ENCODE data around the gene SPRR4.

SPRR4 gene, protein sequence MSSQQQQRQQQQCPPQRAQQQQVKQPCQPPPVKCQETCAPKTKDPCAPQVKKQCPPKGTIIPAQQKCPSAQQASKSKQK

GRCh38 chr1:152970495-152970894, at the start of gene SPRR4:
Gene SPRR4, plus strand, starts transcription at chr1:152970648. Its CDS starts 1,243 bp downstream, at chr1:152971891.
- no peaks in the 10 kb centered on the region for H3K4me1 ChIP-seq (ENCODE audit: control insufficient read depth, insufficient read depth, low read length)
- DNase-seq (ENCODE audit: low read depth) = no peak
- H3K36me3 ChIP-seq (ENCODE audit: control insufficient read depth, insufficient read depth, low read length, severe bottlenecking) = no peaks in the 10 kb centered on the region
- H3K4me3 ChIP-seq (ENCODE audit: low read length) = no peak within 1 kb of the TSS
- no peak within 1 kb of the TSS for H3K9ac ChIP-seq (ENCODE audit: low read length)
- H3K27me3 ChIP-seq (replicated peaks; ENCODE audit: control insufficient read depth, insufficient read depth, low read length) = peaks cover 9% of the 10 kb centered on the region
- no peaks in the 10 kb centered on the region for H3K9me3 ChIP-seq (ENCODE audit: control insufficient read depth, low read length)

- H3K9ac ChIP-seq (ENCODE audit: low read length) = no peak overlapping the region
- DNase-seq (ENCODE audit: low read depth) = no peak
- H3K36me3 ChIP-seq (ENCODE audit: control insufficient read depth, insufficient read depth, low read length, severe bottlenecking) = no peaks in the 10 kb centered on the region
- H3K4me1 ChIP-seq (ENCODE audit: control insufficient read depth, insufficient read depth, low read length) = no peaks in the 10 kb centered on the region
- no peaks in the 10 kb centered on the region for H3K27me3 ChIP-seq (replicated peaks; ENCODE audit: control insufficient read depth, insufficient read depth, low read length)
- no peak overlapping the region for H3K4me3 ChIP-seq (ENCODE audit: low read length)
- no peaks in the 10 kb centered on the region for H3K9me3 ChIP-seq (ENCODE audit: control insufficient read depth, low read length)
These were observed 46.3 kb upstream of the SPRR4 start for GRCh38 chr1:152924191-152924590.

GRCh38 chr1:152926091-152926490, 44.4 kb upstream of the SPRR4 start:
- Histone ChIP-seq H3K4me1 (ENCODE audit: control insufficient read depth, insufficient read depth, low read length) (no peaks in the 10 kb centered on the region), H3K27me3 (replicated peaks; ENCODE audit: control insufficient read depth, insufficient read depth, low read length) (no peaks in the 10 kb centered on the region), H3K4me3 (ENCODE audit: low read length) (no peak overlapping the region), H3K9me3 (ENCODE audit: control insufficient read depth, low read length) (no peaks in the 10 kb centered on the region), H3K9ac (ENCODE audit: low read length) (no peak overlapping the region), H3K36me3 (ENCODE audit: control insufficient read depth, insufficient read depth, low read length, severe bottlenecking) (no peaks in the 10 kb centered on the region)
- no peak for DNase-seq (ENCODE audit: low read depth)

- H3K9ac ChIP-seq (ENCODE audit: low read length) = no peak overlapping the region
- DNase-seq (ENCODE audit: low read depth) = no peak
- no peak overlapping the region for H3K4me3 ChIP-seq (ENCODE audit: low read length)
These were observed 41.8 kb upstream of the SPRR4 start for GRCh38 chr1:152928671-152929070.

DNA sequence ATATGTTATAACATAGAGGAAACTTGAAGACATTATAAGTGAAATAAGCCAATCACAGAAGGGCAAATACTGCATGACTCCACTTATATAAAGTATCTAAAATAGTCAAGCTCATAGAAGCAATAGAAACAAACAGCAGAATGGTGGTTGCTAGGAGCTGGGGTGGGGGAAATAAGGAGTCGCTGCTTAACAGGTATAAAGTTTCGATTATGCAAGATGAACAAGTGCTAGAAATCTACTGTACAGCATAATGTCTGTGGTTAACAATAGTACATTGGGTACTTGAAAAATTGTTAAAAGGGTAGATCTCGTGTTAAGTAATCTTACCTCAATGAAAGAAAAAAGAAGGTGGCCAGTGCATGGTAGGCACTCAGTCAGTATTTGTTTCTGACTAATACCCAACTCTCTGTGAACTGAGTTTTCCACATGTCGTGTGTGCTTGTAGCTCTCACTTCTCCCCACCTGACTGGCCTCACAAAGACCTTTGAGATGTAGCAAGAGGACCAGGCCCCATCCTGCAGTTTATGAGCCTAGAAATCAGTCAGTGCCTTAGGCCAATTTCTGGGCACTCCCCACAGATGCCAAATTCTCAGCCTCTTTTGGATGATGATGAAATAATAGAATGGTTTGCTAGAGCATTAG, 38.2 kb upstream of the SPRR4 start:
- H3K4me1 ChIP-seq (ENCODE audit: control insufficient read depth, insufficient read depth, low read length) = no peaks in the 10 kb centered on the region
- DNase-seq (ENCODE audit: low read depth) = no peak
- H3K4me3 ChIP-seq (ENCODE audit: low read length) = no peak overlapping the region
- H3K27me3 ChIP-seq (replicated peaks; ENCODE audit: control insufficient read depth, insufficient read depth, low read length) = peaks cover 12% of the 10 kb centered on the region
- H3K9me3 ChIP-seq (ENCODE audit: control insufficient read depth, low read length) = no peaks in the 10 kb centered on the region
- no peak overlapping the region for H3K9ac ChIP-seq (ENCODE audit: low read length)
- H3K36me3 ChIP-seq (ENCODE audit: control insufficient read depth, insufficient read depth, low read length, severe bottlenecking) = no peaks in the 10 kb centered on the region

More at GRCh38 chr1:152928671-152929070, 41.8 kb upstream of the SPRR4 start:
- no peaks in the 10 kb centered on the region for H3K9me3 ChIP-seq (ENCODE audit: control insufficient read depth, low read length)
- H3K27me3 ChIP-seq (replicated peaks; ENCODE audit: control insufficient read depth, insufficient read depth, low read length) = no peaks in the 10 kb centered on the region
- H3K36me3 ChIP-seq (ENCODE audit: control insufficient read depth, insufficient read depth, low read length, severe bottlenecking) = no peaks in the 10 kb centered on the region
- H3K4me1 ChIP-seq (ENCODE audit: control insufficient read depth, insufficient read depth, low read length) = no peaks in the 10 kb centered on the region

DNA sequence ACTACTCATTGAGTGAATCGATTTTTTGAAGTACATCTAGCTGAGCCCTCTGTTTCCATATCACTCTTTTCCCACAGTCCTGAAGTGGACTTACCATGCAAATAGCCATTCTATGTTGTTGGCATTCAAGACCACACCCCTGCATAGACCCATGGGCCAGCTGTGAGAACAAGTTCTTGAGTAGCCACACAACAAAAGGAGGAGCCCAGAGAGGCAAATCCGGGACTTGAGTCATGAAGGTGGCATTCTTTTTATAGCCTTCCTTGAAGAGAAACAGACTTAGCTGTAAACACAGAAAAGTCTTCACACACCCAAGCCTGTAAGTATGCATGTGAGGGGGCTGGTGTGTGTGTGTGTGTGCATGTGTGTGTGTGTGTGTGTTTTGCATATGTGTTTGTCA, 37.3 kb upstream of the SPRR4 start:
- no peak overlapping the region for H3K4me3 ChIP-seq (ENCODE audit: low read length)
- DNase-seq (ENCODE audit: low read depth) = no peak
- H3K9me3 ChIP-seq (ENCODE audit: control insufficient read depth, low read length) = no peaks in the 10 kb centered on the region
- H3K27me3 ChIP-seq (replicated peaks; ENCODE audit: control insufficient read depth, insufficient read depth, low read length) = peaks cover 12% of the 10 kb centered on the region
- no peaks in the 10 kb centered on the region for H3K36me3 ChIP-seq (ENCODE audit: control insufficient read depth, insufficient read depth, low read length, severe bottlenecking)
- H3K4me1 ChIP-seq (ENCODE audit: control insufficient read depth, insufficient read depth, low read length) = no peaks in the 10 kb centered on the region
- H3K9ac ChIP-seq (ENCODE audit: low read length) = no peak overlapping the region

DNA sequence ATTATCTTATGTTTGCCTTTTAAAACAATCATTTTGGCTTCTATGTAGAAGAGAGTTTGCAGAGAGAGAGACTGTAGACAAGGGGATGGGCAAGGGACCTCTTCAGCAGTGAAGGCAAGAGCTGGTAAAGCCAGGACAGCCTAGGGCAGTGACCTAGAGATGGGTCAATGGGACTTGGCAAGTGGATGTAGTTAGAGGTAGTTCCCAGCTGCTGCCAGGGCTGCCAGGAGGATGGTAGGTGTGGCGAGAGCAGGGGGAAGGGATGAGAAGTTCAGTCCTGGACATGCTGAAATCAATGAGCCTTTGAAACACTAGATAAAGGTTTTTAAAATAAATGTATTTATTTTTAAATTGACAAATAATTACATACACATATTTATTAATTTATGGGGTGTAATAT, 29.8 kb upstream of the SPRR4 start:
- H3K36me3 ChIP-seq (ENCODE audit: control insufficient read depth, insufficient read depth, low read length, severe bottlenecking) = no peaks in the 10 kb centered on the region

DNA sequence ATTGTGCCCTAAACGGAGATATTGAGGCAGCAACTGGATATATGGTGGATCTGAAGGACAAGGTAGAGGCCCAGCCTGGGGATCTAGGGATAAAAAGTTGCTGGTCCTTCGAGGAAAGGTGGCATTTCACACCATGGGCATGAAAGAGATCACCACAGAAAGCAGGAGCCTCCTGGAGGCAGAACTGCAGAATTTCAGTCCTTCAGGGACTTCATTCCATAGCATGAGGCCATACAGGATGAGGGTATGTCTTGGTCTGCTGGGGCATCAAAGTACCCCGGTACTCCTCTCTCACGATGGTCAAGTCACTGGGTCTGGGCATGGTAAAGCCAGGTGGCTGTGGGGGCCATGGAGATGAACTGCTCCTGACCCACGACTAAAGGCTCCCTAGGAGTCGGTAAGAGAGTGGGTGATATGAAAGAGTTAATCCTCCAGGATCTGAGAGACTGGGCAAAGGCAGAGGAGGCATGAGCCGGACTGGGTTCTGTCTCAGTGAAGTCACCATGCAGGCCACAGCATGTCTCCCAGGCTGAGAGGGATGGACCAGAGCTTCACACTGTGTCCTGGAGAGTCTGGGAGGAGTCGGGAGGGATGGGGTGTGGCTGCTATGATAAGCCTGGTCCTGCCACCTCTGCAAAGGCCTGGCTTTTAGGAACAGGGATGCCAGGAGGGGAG, 29.3 kb upstream of the SPRR4 start:
- DNase-seq (ENCODE audit: low read depth) = no peak
- H3K9ac ChIP-seq (ENCODE audit: low read length) = no peak overlapping the region
- H3K36me3 ChIP-seq (ENCODE audit: control insufficient read depth, insufficient read depth, low read length, severe bottlenecking) = no peaks in the 10 kb centered on the region
- no peaks in the 10 kb centered on the region for H3K4me1 ChIP-seq (ENCODE audit: control insufficient read depth, insufficient read depth, low read length)
- H3K9me3 ChIP-seq (ENCODE audit: control insufficient read depth, low read length) = no peaks in the 10 kb centered on the region
- no peak overlapping the region for H3K4me3 ChIP-seq (ENCODE audit: low read length)
- H3K27me3 ChIP-seq (replicated peaks; ENCODE audit: control insufficient read depth, insufficient read depth, low read length) = no peaks in the 10 kb centered on the region

More for the DNA sequence above, 29.8 kb upstream of the SPRR4 start:
- Histone ChIP-seq H3K9ac (ENCODE audit: low read length) (no peak overlapping the region), H3K4me3 (ENCODE audit: low read length) (no peak overlapping the region), H3K27me3 (replicated peaks; ENCODE audit: control insufficient read depth, insufficient read depth, low read length) (no peaks in the 10 kb centered on the region), H3K4me1 (ENCODE audit: control insufficient read depth, insufficient read depth, low read length) (no peaks in the 10 kb centered on the region), H3K9me3 (ENCODE audit: control insufficient read depth, low read length) (no peaks in the 10 kb centered on the region)
- no peak for DNase-seq (ENCODE audit: low read depth)

DNA sequence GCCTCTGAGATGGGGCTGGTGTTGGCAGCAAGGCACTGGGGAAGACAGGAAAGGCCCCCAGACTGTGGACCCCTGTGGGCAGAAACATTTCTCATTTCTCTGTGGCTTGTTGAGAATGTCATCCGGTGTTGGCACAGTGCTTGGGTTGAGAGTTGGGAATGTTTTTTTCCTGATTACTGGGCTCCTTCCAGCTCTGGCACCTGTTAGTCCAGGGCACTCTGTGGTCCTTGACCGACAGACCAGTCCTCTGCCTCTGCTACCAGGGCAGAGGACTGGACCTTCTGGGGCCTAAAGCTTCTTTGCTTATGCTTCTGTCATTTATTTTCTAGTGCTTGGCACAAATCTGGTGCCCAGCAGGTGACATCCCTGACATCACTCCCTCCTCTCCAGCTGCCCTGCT, 28.3 kb upstream of the SPRR4 start:
- Histone ChIP-seq H3K4me3 (ENCODE audit: low read length) (no peak overlapping the region), H3K9ac (ENCODE audit: low read length) (no peak overlapping the region)

DNA sequence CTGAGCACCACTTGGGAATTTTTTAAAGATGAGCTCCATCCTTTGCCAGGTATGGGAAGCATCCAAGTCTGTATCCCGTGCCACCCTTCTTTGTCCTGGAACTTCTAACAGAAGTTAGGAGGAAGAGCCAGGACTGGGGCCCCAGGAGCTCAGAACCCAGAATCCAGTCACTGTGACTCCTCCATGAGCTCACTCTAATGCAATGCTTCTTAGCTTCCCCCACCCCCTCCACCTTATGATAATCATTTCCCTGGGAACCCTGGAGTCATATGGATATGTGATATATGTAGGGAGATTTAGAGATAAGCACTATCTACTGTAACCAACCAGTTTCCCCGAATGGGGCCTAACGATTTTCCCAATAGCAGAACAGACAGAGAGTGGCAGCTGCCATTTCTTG, 24.2 kb upstream of the SPRR4 start:
- H3K4me1 ChIP-seq (ENCODE audit: control insufficient read depth, insufficient read depth, low read length) = no peaks in the 10 kb centered on the region

More for the DNA sequence above, 28.3 kb upstream of the SPRR4 start:
- Histone ChIP-seq H3K36me3 (ENCODE audit: control insufficient read depth, insufficient read depth, low read length, severe bottlenecking) (no peaks in the 10 kb centered on the region), H3K9me3 (ENCODE audit: control insufficient read depth, low read length) (no peaks in the 10 kb centered on the region), H3K4me1 (ENCODE audit: control insufficient read depth, insufficient read depth, low read length) (no peaks in the 10 kb centered on the region), H3K27me3 (replicated peaks; ENCODE audit: control insufficient read depth, insufficient read depth, low read length) (peaks cover 8% of the 10 kb centered on the region)
- no peak for DNase-seq (ENCODE audit: low read depth)

DNA sequence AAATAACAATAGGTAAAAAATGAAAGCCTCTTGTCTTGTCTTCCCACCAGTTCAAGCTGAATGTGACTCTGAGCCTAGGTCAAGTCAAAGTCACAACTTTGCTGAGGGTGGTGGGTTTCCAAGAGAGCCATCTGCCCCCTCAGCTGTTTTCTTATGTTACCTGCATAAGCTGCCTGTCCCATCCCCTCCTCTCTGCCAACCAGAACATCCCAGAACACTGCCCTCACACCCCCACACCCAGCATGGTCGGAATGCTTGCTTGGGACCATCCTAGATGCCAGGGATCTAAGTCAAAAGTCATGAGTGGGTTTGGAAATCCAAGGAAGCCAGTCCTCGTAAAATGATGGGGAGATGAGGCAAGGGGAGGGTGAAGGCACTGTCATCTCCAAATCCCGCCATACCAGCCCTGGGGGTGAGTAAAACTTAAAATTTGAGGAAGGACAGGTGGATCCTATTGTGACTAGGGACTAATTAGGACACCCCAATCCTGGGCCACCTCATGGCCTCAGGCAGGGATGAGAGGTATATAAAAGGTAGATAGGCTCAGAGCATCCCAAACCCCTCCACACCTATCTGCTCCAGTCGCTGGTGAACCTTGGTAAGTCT, 23.7 kb upstream of the SPRR4 start, which contains the start of gene SPRR5:
Gene SPRR5 (plus strand): TSS at position 556 of the 606 bp plus-strand sequence. CDS start 1,349 bp downstream, outside the sequence.
- no peaks in the 10 kb centered on the region for H3K36me3 ChIP-seq (ENCODE audit: control insufficient read depth, insufficient read depth, low read length, severe bottlenecking)
- H3K4me3 ChIP-seq (ENCODE audit: low read length) = no peak within 1 kb of the TSS
- peaks cover 14% of the 10 kb centered on the region for H3K27me3 ChIP-seq (replicated peaks; ENCODE audit: control insufficient read depth, insufficient read depth, low read length)
- no peaks in the 10 kb centered on the region for H3K4me1 ChIP-seq (ENCODE audit: control insufficient read depth, insufficient read depth, low read length)
- no peak within 1 kb of the TSS for H3K9ac ChIP-seq (ENCODE audit: low read length)
- no peaks in the 10 kb centered on the region for H3K9me3 ChIP-seq (ENCODE audit: control insufficient read depth, low read length)
- no peak for DNase-seq (ENCODE audit: low read depth)

More for the DNA sequence above, 24.2 kb upstream of the SPRR4 start:
- Histone ChIP-seq H3K27me3 (replicated peaks; ENCODE audit: control insufficient read depth, insufficient read depth, low read length) (peaks cover 14% of the 10 kb centered on the region), H3K4me3 (ENCODE audit: low read length) (no peak overlapping the region), H3K9ac (ENCODE audit: low read length) (no peak overlapping the region), H3K9me3 (ENCODE audit: control insufficient read depth, low read length) (no peaks in the 10 kb centered on the region), H3K36me3 (ENCODE audit: control insufficient read depth, insufficient read depth, low read length, severe bottlenecking) (no peaks in the 10 kb centered on the region)
- DNase-seq (ENCODE audit: low read depth) = no peak
